GM21529 (cell line): ENCODE measurements around the gene TCFL5.
"Not testable (repeated sequence)": the region's sequence is repeated elsewhere in the genome, so short reads cannot be mapped to it uniquely, and the experiment has no call there.

ENCODE experiments used
- ATAC-seq: cut with Tn5 transposase; IDR thresholded peaks from one replicate; pipeline ENCODE4 v1.9.1; 2021; ENCODE audit not compliant: unreplicated experiment

The TCFL5 gene

GRCh38 chr20:62880935-62881661, 19.5 kb upstream of the TCFL5 start:
- no peak for ATAC-seq

GRCh38 chr20:62880147-62880934, 18.7 kb upstream of the TCFL5 start:
- ATAC-seq = no peak

GRCh38 chr20:62879275-62880146, 17.9 kb upstream of the TCFL5 start:
- ATAC-seq = no peak

GRCh38 chr20:62878244-62879038, 16.8 kb upstream of the TCFL5 start:
- no peak for ATAC-seq

- no peak for ATAC-seq
Measured at GRCh38 chr20:62876902-62877816, 15.5 kb upstream of the TCFL5 start.

- ATAC-seq = no peak
Measured at GRCh38 chr20:62876501-62876901, 14.9 kb upstream of the TCFL5 start.

- no peak for ATAC-seq
Measured at GRCh38 chr20:62875419-62876361, 14.1 kb upstream of the TCFL5 start.

GRCh38 chr20:62874964-62875344, 13.3 kb upstream of the TCFL5 start:
- ATAC-seq = no peak

- ATAC-seq = not testable (repeated sequence)
Measured at GRCh38 chr20:62873681-62874031, 12.0 kb upstream of the TCFL5 start.

GRCh38 chr20:62873280-62873679, 11.7 kb upstream of the TCFL5 start:
- no peak for ATAC-seq

- ATAC-seq = no peak
Measured at GRCh38 chr20:62872862-62873261, 11.2 kb upstream of the TCFL5 start.

- no peak for ATAC-seq
Measured at GRCh38 chr20:62872184-62872847, 10.7 kb upstream of the TCFL5 start.

GRCh38 chr20:62864207-62864606, 2.6 kb upstream of the TCFL5 start:
- ATAC-seq = no peak

GRCh38 chr20:62860924-62861691, 514 bp downstream of the TCFL5 start:
- peak; percentile 32 for ATAC-seq

- ATAC-seq = no peak
Measured at GRCh38 chr20:62860391-62860923, 1.2 kb downstream of the TCFL5 start.

GRCh38 chr20:62859721-62860120, 1.9 kb downstream of the TCFL5 start:
- no peak for ATAC-seq
